Uterus (tissue), 2 donors: ENCODE measurements around the gene RTN4RL2.

Experiments used
- POLR2A ChIP-seq, 2 donors: fragments of 450-650 bp; IDR thresholded peaks; one replicate each; pipeline ENCODE4 v1.6.1; 2016; ENCODE audit warnings: antibody characterized with exemption in 2 of 2, mild to moderate bottlenecking in 1 of 2, moderate library complexity in 1 of 2
- TF ChIP-seq, protein P1 (sequence below), 4 experiments: fragments of 200-600 bp in 2 of 4; fragments of 450-650 bp in 2 of 4; sonication (generic) in 2 of 4; IDR thresholded peaks; one replicate each; pipeline ENCODE4 v1.5.1; 2016 to 2019; ENCODE audit warnings: antibody characterized with exemption in 4 of 4, mild to moderate bottlenecking in 2 of 4, moderate library complexity in 1 of 4

GRCh38 chr11:57491371-57492061 is 31.2 kb downstream of the RTN4RL2 start:
- TF ChIP-seq, protein P1, sequence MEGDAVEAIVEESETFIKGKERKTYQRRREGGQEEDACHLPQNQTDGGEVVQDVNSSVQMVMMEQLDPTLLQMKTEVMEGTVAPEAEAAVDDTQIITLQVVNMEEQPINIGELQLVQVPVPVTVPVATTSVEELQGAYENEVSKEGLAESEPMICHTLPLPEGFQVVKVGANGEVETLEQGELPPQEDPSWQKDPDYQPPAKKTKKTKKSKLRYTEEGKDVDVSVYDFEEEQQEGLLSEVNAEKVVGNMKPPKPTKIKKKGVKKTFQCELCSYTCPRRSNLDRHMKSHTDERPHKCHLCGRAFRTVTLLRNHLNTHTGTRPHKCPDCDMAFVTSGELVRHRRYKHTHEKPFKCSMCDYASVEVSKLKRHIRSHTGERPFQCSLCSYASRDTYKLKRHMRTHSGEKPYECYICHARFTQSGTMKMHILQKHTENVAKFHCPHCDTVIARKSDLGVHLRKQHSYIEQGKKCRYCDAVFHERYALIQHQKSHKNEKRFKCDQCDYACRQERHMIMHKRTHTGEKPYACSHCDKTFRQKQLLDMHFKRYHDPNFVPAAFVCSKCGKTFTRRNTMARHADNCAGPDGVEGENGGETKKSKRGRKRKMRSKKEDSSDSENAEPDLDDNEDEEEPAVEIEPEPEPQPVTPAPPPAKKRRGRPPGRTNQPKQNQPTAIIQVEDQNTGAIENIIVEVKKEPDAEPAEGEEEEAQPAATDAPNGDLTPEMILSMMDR (IDR thresholded peaks at IDR 0.05), result peak in 3 of 4 experiments; percentile 19 to 43 (median 21)
- no peak for TF ChIP-seq POLR2A (IDR thresholded peaks at IDR 0.05)
